AG08396 (cell line): Measurements from ENCODE around the gene SYCE1.

Experiments used
- DNase-seq: peaks from one replicate; pipeline ENCODE4 v3.0.0; 2012; ENCODE audit warnings: low spot score, mixed read lengths

The SYCE1 gene

DNA sequence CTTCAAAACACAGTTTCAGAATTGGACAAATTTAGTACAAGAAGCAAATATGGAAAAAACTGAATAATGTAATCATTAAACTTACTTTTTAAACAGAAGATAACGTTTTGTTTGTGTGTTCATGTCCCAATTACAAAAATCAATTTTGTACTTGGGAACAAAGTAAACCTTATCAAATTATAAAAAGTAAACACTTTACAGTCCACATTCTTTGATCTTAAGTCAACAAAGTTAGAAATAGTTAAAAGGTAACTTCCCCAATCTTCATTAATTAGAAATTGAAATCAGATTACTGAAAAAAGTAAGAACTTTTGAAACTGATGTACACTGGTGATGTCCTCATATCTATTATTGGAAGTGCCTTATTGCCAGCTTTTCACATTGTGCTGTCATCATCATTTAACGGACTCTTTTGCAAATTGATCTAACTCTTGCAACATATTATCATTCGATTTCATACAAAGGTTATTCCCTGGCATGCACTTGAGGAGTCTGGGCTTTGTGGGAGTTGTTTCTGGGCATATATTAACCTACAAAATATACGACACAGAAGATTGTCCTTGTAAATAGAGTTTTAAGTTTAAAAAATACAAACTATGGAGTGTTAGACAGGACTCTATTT is 53.4 kb downstream of the SYCE1 start:
- DNase-seq, result no peak

- DNase-seq, result no peak
Observed at GRCh38 chr10:133511408-133511807, 54.0 kb downstream of the SYCE1 start.

- no peak for DNase-seq
Observed at GRCh38 chr10:133509700-133510099, 55.7 kb downstream of the SYCE1 start.
